KBM-7 (cell line): ENCODE data around the gene TCTN1.
"Not testable (repeated sequence)": the region's sequence is repeated elsewhere in the genome, so short reads cannot be mapped to it uniquely, and the experiment has no call there.

Experiments used
- DNase-seq: peaks from one replicate; pipeline ENCODE4 v3.0.0-alpha.2; 2015
- in situ Hi-C: fragments of 300-500 bp; cut with MboI; formaldehyde crosslinking; loops from 2 replicates; pipeline ENCODE4 v1.14.3; 2020; ENCODE audit warnings: low sequenced_read_pairs, low pct_unique_long_range_greater_than_20kb, mixed read lengths

The TCTN1 gene

DNA sequence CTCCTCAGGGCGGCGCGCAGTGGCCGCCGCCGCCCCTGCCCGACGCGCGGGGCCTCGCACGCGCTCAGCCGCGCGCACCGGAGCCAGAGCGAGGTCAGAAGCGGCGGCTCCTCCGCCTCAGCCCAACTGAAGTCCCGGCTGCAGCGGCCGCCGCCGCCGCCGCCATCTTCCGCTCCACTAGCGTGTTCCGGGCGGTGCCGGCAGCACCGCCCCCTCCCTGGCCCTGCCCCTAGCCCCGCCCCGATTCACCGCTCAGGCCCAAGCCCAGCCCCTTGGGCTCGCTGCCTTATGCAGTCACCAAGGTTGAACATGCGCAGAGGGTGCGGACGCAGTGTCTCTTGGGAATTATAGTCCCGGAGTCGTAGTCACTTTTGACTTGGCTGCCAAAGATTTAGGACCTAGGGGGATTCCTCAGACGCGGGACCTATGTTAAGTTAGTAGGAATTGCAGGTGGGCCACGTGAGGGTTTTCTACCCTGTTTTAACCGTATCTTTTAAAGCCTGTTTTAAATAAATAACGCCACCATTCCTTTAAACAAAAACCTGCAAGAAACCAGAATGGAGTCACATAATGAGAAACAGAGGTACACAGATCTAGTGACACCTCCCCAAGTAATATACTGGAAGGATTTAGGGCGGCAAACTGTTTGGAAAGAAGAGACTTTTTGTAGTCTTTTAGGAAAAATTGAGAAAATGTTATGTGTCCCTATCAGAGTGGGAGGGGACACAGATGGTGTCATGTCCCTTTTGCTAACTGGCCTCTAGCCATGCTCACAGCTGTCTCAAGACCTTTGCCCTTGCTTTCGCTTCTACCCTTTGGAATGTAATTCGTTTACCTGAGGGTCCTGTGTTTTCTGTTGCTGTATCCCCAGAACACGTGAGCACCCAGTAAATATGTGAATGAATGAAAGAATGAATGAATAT lies 30.5 kb upstream of the TCTN1 start, which contains the start of gene PPTC7:
PPTC7 (minus strand) TSS at position 182 of the 923 bp plus-strand sequence. CDS start 287 bp downstream, outside the sequence.
- DNase-seq = peak; percentile 91
- in situ Hi-C loops = no loop called here

DNA sequence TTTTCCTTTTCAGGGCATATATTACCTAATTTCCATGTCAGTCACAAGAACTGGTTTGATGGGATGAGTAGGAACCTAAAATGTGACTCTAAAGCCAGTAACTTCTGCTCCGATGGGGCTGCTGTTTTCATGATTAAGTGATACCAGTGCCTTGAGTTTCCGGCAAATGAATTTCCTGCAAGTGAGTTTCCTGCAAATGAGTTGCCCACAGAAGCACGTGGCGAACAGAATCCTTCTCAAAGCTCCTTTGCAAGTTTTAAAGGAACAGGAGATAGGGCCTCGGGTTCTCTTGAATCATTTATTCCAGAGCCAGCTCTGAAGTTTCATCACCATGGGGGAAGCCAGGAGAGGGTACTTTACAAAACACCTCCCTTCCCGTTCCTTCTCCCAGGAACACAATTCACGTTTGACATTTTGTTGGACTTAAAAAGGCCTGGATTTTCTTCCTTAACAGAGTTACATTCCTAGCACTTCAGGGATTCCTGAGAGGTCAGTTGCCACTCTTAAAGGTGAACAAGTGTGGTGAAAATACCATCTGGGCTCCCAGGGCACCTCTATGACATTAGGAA lies 28.6 kb upstream of the TCTN1 start:
- DNase-seq = peak; percentile 76
- in situ Hi-C loops = no loop called here

- in situ Hi-C loops = not testable (repeated sequence)
Measured at GRCh38 chr12:110587102-110587501, 26.8 kb upstream of the TCTN1 start.

GRCh38 chr12:110590059-110590458 lies 23.9 kb upstream of the TCTN1 start:
- in situ Hi-C loops = no loop called here
- no peak for DNase-seq

More at GRCh38 chr12:110587102-110587501, 26.8 kb upstream of the TCTN1 start:
- not testable (repeated sequence) for DNase-seq

DNA sequence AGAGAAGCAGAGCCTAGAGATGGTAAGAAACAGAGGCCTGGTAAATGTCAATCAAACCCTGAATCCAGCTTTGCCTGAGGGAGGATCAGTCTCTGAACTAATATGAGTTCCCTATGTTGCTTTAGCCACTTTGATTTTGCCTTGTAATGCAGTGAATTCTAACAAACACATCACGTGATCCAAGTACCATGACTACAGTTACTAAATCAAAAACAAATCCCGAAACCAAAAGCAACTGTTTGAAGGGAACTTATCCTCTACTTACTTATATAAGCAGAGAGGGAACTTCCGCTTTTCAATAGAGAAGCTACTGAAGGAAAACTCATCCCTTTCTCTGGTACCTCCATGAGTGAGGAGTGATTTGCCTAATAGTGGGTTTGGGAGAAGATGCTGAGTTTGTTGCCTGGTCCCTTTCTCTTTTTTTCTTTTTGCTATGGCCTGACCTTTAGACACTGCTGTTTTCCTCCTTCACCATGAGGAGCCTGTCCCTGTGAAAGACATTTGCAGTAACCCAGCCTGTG lies 23.1 kb upstream of the TCTN1 start:
- peak; percentile 87 for DNase-seq
- in situ Hi-C loops = no loop called here

- DNase-seq = no peak
- in situ Hi-C loops = no loop called here
Measured at GRCh38 chr12:110591451-110592051, 22.4 kb upstream of the TCTN1 start.

- DNase-seq = no peak
- in situ Hi-C loops = no loop called here
Measured at GRCh38 chr12:110592078-110592477, 21.9 kb upstream of the TCTN1 start.

- DNase-seq, in situ Hi-C loops: not testable (repeated sequence)
Measured at GRCh38 chr12:110592919-110593318, 21.0 kb upstream of the TCTN1 start.

- no peak for DNase-seq
- in situ Hi-C loops = no loop called here
Measured at GRCh38 chr12:110597885-110598284, 16.0 kb upstream of the TCTN1 start.

DNA sequence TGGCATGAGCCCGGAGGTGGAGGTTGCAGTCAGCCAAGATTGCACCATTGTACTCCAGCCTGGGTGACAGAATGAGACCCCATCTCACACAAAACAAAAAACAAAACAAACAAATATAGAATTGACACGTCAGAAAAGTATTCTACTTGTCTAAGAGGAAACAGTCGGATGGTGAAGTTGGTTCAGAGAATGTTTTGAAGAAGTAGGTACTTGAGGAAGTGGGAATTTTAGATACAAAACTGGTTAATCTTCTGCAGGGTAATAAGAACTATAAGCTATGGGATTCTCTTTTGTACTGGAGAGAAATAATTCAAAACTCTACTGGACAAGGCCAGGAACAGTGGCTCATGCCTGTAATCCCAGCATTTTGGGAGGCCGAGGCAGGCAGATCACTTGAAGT lies 14.6 kb upstream of the TCTN1 start:
- in situ Hi-C loops = no loop called here
- DNase-seq = no peak

DNA sequence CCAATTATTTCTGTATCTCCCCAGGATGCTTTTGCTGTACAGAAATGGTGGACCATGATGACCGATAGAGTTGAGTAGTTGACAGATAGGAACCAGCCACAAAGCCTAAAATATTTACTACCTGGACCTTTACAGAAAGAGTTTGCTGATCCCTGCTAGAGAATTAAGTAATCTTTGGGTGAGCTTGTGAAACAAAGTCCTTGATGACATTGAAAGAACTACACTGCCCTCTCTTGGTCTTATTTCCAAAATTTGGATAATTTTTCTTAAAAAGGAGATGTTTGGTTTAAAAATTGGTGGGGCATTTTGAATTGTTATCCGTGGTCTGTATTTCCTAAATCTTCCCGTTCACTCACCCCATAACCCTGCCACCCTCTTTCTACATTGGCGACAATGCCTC lies 13.7 kb upstream of the TCTN1 start:
- DNase-seq = peak; percentile 70
- in situ Hi-C loops = no loop called here

DNA sequence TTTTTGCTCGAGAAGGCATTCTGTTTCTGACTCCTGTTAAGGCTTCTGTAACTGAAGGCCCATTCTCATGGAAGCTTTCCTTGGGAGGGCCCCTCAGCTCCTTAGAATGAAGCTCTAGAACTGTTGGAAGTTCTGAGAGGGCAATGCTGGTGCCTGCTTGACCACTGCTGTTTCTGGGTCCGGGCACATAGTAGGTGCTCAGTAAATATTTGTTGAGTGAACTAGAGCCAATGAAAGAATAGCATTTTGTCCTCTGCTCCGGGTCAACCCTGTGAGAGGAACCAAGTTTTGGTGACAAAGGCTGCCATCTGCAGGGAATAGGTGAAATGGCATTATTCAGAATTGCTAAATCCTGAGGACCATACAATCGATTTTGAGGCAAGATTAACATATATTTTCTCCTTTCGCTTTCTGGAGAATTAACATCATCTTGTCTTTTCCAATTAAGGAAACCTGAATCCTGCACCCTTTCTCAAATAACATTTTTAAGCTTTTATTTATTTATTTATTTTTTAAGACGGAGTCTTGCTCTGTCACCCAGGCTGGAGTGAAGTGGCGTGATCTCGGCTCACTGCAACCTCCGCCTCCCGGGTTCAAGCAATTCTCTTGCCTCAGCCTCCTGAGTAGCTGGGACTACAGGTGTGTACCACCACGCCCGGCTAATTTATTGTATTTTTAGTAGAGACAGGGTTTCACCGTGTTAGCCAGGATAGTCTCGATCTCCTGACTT lies 11.7 kb upstream of the TCTN1 start:
- DNase-seq = peak; percentile 68

DNA sequence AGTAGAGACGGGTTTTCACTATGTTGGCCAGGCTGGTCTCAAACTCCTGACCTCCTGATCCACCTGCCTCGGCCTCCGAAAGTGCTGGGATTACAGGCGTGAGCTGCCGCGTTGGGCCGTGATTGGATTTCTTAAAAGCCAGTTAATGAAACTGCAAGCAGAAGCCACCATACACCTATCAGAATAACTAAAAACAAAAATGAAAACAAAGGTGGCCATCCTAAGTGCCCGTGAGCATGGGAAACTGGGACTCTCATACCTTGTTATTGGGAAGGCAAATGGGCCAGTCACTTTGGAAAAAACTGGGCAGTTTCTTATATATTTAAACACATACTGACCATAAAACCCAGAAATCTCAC lies 7.7 kb upstream of the TCTN1 start:
- in situ Hi-C loops = no loop called here

More for the DNA sequence above, 11.7 kb upstream of the TCTN1 start:
- in situ Hi-C loops = not testable (repeated sequence)

DNA sequence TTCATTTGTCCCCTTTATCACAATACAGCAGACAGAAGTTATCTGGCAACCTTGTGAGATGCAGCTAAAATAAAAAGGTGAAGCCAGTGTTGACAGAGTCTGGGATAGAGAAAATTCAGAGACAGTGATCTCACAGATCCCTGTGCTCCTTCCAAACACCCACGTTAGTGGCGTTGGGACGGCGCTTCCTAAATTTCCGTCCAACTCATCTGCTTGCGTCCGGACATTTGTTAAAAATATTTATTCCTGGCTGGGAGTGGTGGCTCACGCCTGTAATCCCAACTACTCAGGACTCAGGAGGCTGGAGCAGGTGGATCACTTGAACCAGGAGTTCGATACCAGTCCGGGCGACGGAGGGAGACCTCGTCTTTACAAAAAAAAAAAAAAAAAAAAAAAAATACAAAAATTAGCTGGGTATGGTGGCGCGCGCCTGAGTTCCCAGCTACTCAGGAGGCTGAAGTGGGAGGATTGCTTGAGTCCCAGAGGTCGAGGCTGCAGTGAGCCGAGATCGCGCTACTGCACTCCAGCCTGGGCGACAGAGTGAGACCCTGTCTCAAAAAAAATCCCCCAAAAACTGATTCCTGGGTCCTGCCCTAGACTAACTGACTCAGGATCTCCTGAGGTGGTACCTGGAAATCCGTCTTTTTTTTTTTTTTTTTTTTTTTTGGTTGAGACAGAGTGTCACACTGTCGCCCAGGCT lies 708 bp upstream of the TCTN1 start:
- in situ Hi-C loops = no loop called here
- DNase-seq = no peak

More for the DNA sequence above, 7.7 kb upstream of the TCTN1 start:
- DNase-seq = no peak

DNA sequence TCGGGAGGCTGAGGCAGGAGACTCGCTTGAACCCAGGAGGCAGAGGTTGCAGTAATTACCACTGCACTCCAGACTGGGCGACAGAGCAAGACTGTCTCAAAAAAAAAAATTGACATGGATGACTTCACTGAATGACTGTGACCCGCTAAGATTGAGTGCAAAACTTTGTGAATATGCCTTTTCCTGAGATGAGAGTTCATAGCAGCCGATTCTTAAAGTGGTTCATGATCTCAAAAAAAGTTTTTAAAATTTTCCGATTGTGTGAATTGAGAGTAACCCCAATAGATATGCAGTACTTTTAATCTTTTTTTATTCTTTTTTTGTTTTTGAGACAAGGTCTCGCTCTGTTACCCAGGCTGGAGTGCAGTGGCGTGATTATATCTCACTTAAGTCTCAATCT lies 1.2 kb downstream of the TCTN1 start:
- in situ Hi-C loops = no loop called here

DNA sequence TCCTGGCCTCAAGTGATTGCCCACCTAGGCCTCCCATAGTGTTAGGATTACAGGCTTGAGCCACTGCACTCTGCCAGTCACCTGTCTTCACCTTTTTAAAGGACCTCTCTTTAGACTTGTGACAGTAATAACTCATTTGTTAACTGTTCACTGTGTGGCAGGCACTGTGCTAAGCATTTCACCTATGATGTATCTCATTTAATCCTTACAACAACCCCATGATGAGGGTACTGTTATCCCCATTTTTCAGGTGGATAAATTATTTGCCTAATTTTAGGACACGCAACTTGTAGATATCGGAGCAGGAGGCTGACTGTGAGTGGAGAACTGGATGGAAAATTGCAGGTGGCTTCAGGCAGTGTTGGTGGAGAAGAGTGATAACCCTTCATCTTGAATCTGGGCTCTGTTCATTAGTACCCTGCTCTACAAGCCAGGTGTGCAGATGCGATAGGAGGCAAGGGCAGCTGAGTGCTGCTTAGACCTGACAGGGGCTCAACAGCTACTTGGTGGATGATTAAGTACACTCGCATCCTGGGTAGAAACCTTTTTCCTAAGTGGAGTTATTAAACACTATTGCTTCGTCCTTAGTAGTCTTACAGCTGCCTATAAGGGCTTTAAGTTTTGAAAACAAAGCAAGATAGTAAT lies 2.7 kb downstream of the TCTN1 start:
- in situ Hi-C loops = no loop called here
- no peak for DNase-seq

More for the DNA sequence above, 1.2 kb downstream of the TCTN1 start:
- DNase-seq = no peak

DNA sequence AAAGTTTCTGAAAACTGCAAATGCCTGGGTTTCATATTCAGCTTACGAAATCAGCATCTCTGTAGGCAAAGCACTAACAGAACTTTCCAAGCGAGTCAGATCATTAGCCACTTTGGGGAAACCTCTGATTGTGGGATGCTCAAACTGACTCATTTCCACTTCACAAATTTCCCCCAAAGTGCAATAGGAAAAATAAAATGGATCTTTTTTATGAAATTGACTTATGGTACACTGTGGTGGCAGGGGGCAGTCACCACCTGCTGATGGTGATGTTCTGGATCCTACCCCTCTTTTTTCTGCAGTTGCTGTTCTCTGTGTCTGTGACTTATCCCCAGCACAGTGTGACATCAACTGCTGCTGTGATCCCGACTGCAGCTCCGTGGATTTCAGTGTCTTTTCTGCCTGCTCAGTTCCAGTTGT lies 5.6 kb downstream of the TCTN1 start:
- in situ Hi-C loops = no loop called here
- peak; percentile 30 for DNase-seq

- DNase-seq = no peak
- in situ Hi-C loops = no loop called here
Measured at GRCh38 chr12:110622582-110622981, 8.7 kb downstream of the TCTN1 start.
